Transverse colon (tissue), 4 donors: ENCODE measurements around the gene SIRPB2. TPM values are rescaled to one million over a fixed set of nuclear protein-coding genes. Genes with fewer than 3 reads are reported as not detected.
A peak's percentile ranks its signal among the peaks of the same experiment; 100 is the strongest.

Experiments used
- DNase-seq: peaks from one replicate; pipeline ENCODE4 v3.0.0-alpha.2; 2019
- H3K27ac ChIP-seq, 4 donors: fragments of 200-600 bp; sonication (generic); 2 replicates each; pipeline ENCODE4 v1.5.1; 2016 to 2018; ENCODE audit warnings: inconsistent platforms in 4 of 4
- H3K27me3 ChIP-seq: fragments of 200-600 bp; sonication (generic); 2 replicates; pipeline ENCODE4 v1.5.1; 2017; ENCODE audit warnings: inconsistent platforms
- H3K36me3 ChIP-seq, 4 donors: fragments of 200-600 bp; sonication (generic); 2 replicates each; pipeline ENCODE4 v1.5.1; 2017 to 2019; ENCODE audit warnings: inconsistent platforms in 4 of 4
- H3K4me1 ChIP-seq, 4 donors: fragments of 200-600 bp; sonication (generic); 2 replicates each; pipeline ENCODE4 v1.5.1; 2017 to 2020; ENCODE audit warnings: inconsistent platforms in 4 of 4
- H3K4me3 ChIP-seq, 4 donors: fragments of 200-600 bp; sonication (generic); 1 replicate in 1 of 4; 2 replicates in 3 of 4; pipeline versions ENCODE4 v1.5.1 to v1.6.1; 2017 to 2019; ENCODE audit warnings: inconsistent platforms in 4 of 4
- H3K9me3 ChIP-seq, 2 donors: fragments of 200-600 bp; sonication (generic); 2 replicates each; pipeline ENCODE4 v1.5.1; 2017 to 2019; ENCODE audit warnings: inconsistent platforms in 2 of 2
- CTCF ChIP-seq, 5 experiments: fragments of 200-600 bp in 3 of 5; fragments of 450-650 bp in 2 of 5; sonication (generic) in 3 of 5; IDR thresholded peaks; 1 replicate in 2 of 5; 2 replicates in 3 of 5; pipeline ENCODE4 v1.5.1; 2016 to 2017; ENCODE audit warnings: antibody characterized with exemption in 5 of 5, inconsistent platforms in 3 of 5, mild to moderate bottlenecking in 2 of 5, moderate library complexity in 1 of 5
- EP300 ChIP-seq: sonication (generic); formaldehyde crosslinking; IDR thresholded peaks from one replicate; pipeline ENCODE4 v1.6.1; 2017; ENCODE audit warnings: antibody characterized with exemption, low read depth
- POLR2A ChIP-seq: fragments of 450-650 bp; IDR thresholded peaks from one replicate; pipeline ENCODE4 v1.6.1; 2016; ENCODE audit warnings: antibody characterized with exemption, mild to moderate bottlenecking, moderate library complexity
- POLR2AphosphoS5 ChIP-seq, 3 donors: sonication (generic); formaldehyde crosslinking; IDR thresholded peaks; one replicate each; pipeline ENCODE4 v1.6.1; 2016; ENCODE audit warnings: antibody characterized with exemption in 3 of 3
- WGBS, 2 donors: methylation state at CpG; one replicate each; pipeline ENCODE4 v1.1.5; 2018; ENCODE audit warnings: low coverage in 1 of 2; 5-methylcytosine and 5-hydroxymethylcytosine counted together
- in situ Hi-C, 4 donors: fragments of 200-750 bp; cut with MboI; loops; one replicate each; pipeline versions ENCODE4 v1.15.0 to v1.15.1; 2017; ENCODE audit warnings: low sequenced_read_pairs in 3 of 4, low pct_ligation_motif_present in 1 of 4, low pct_unique_long_range_greater_than_20kb in 1 of 4
- intact Hi-C: fragments of 100-400 bp; cut with DNase I; formaldehyde crosslinking; loops from one replicate; pipeline ENCODE4 v1.15.1; 2023; ENCODE audit warnings: low total_unique reads
- total RNA-seq, 4 donors: library from RNA; depleted of rRNA; stranded (reverse); fragments of >200 nt; gene quantifications; one replicate each; pipeline ENCODE4 v1.1.0, GENCODE V29; 2016

The SIRPB2 gene
- total RNA-seq, 4 donors from 2014 or later = 3.7 to 3.8 TPM; not detected in 2

DNA sequence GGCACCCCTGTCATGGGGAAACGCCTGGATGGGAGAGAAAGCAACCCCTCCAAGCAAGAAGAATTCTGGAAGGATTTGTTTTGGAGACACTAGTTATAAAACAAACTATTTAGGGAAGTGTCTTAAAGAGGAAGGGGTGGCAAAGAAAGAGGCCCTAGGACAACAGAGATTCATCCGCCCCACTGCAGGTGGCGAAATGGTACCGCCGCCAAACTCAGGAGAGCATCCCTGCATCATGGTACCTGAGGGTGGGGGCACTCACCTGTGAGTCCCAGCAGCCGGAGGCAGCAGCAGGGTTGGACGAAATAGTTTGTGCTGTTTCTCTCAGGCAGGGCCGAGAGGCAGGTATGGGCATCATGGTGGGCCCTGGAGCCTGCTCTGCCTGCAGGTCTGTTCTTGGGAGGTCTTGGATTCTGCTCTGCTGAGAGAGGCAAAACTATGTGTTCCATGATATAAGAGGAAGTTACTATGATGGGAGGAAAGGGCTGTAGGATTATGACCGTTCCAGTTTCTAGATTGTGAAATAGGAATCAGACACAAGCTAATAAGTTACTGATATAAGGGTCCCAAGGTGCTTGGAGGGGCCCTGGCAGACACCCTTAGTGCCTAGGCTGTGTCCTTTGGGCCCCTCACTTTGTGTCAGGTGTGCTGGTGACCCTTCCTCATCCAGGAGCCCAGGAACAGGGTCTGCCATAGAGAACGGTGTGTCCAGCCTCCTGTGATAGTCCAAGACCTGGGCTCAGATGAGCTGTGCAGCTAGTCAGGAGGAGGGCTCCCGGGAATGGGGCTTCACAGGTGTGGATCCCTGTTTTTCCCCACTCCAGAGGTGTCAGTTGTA lies 45.9 kb upstream of the SIRPB2 start:
- WGBS, 2 donors = 81 to 100% methylated on average over 4 to 11 of the region's 11 CpGs
- H3K9me3 ChIP-seq = no peaks in the 10 kb centered on the region
- H3K4me3 ChIP-seq = no peak overlapping the region
- in situ Hi-C loops = no loop called here
- no peaks in the 10 kb centered on the region for H3K27me3 ChIP-seq
- DNase-seq = no peak
- H3K4me1 ChIP-seq = no peaks in the 10 kb centered on the region
- H3K27ac ChIP-seq = peak overlapping the region; percentile 18 to 71 (median 55)
- TF ChIP-seq CTCF (IDR thresholded peaks at IDR 0.05) = no peak
- TF ChIP-seq POLR2A = no peak
- no peak for TF ChIP-seq EP300
- TF ChIP-seq POLR2AphosphoS5 (IDR thresholded peaks at IDR 0.05) = no peak
- intact Hi-C loops = no loop called here
- no peaks in the 10 kb centered on the region for H3K36me3 ChIP-seq

DNA sequence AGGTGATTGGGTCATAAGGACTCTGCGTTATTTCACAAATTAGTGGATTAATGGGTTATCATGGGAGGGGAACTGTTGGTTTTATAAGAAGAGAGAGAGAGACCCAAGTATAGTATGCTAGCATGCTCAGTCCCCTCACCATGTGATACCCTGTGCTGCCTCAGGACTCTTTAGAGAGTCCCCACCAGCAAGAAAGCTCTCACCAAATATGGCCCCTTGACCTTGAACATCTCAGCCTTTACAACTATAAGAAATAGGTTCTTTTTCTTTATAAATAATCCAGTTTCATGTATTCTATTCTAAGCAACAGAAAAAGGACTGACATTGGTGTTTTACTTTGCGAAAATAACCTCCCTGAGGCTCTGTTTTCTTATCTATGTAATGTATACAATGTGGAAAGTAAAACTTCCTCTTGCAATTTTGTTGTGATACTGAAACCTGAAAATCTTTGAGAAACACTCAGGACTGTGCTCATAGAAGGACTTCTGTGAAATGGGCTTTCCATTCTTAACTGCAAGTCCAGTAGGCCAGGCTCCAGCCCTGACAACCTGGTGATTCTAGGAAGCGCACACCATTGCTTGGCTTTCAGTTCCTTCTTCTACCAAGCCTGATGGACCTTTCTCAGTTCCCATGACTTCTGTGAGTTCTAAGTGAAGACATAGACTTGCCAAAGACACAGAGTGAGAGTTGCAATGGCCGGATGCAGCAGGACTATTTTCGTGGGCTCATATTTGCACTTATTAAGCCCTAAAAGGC lies 44.4 kb upstream of the SIRPB2 start:
- H3K9me3 ChIP-seq = no peaks in the 10 kb centered on the region
- in situ Hi-C loops (no loop called here), intact Hi-C loops (no loop called here)
- H3K27ac ChIP-seq = peak overlapping the region in 2 of 4 donors; percentile 5 to 71
- H3K36me3 ChIP-seq = no peaks in the 10 kb centered on the region
- no peaks in the 10 kb centered on the region for H3K27me3 ChIP-seq
- DNase-seq = peak; percentile 13
- TF ChIP-seq EP300 (no peak), POLR2AphosphoS5 (IDR thresholded peaks at IDR 0.05) (no peak), CTCF (IDR thresholded peaks at IDR 0.05) (no peak)
- 71% methylated on average over 1 to 5 of the region's 5 CpGs for WGBS, 2 donors
- H3K4me3 ChIP-seq = no peak overlapping the region
- H3K4me1 ChIP-seq = no peaks in the 10 kb centered on the region

DNA sequence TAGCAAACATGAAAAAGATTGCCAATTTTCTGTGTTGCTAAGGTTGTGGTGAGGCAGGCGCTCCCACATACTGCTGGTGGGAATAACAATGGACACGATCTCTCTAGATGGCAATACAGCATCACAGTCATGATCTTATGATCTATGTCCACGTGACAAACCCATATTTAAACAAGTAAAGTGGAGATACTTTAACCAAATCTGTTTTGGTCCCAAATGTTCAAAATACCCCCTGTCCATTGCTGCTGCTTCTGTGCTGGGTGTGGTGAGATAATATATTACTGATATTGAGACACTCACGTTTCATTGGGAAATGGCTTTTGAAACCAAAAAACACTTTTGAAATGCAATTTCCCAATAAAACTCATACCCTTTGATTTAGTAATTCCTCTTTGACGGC lies 43.3 kb upstream of the SIRPB2 start:
- 62 to 63% methylated on average over 5 of the region's 5 CpGs for WGBS, 2 donors
- Histone ChIP-seq H3K4me3 (no peak overlapping the region), H3K4me1 (no peaks in the 10 kb centered on the region), H3K36me3 (no peaks in the 10 kb centered on the region), H3K27me3 (no peaks in the 10 kb centered on the region), H3K9me3 (no peaks in the 10 kb centered on the region), H3K27ac (no peak overlapping the region)
- TF ChIP-seq POLR2AphosphoS5 (IDR thresholded peaks at IDR 0.05) = no peak
- in situ Hi-C loops = no loop called here
- no peak for DNase-seq
- intact Hi-C loops = no loop called here

DNA sequence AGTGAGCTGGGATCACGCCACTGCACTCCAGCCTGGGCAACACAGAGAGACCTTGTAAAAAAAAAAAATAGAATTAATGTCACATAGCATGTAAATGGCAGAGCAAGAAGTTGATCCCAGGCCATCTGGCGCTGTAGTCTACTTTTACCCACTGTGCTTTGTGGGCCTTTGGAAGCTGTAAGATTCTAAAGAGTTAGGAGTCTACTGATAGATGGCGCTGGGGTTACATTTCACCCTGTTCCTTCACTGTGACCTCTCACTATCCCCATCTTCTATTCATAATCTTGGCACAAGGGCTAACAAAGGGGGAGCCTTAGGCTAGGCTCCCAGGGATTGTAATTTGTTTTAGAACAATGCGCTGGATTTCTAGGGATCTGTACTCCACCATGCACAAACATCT lies 41.8 kb upstream of the SIRPB2 start:
- intact Hi-C loops = no loop called here
- no peaks in the 10 kb centered on the region for H3K36me3 ChIP-seq
- no peaks in the 10 kb centered on the region for H3K27me3 ChIP-seq
- DNase-seq = no peak
- in situ Hi-C loops = no loop called here
- H3K9me3 ChIP-seq = no peaks in the 10 kb centered on the region
- no peaks in the 10 kb centered on the region for H3K4me1 ChIP-seq
- no peak for TF ChIP-seq POLR2AphosphoS5 (IDR thresholded peaks at IDR 0.05)
- no peak for TF ChIP-seq EP300
- no peak for TF ChIP-seq POLR2A
- no peak for TF ChIP-seq CTCF (IDR thresholded peaks at IDR 0.05)
- H3K27ac ChIP-seq = no peak overlapping the region
- no peak overlapping the region for H3K4me3 ChIP-seq
- 84 to 87% methylated on average over 3 to 4 of the region's 4 CpGs for WGBS, 2 donors
